Chondrocyte (in vitro differentiated cells): ENCODE results near the gene KRTAP12-1. TPM values are rescaled to one million over a fixed set of nuclear protein-coding genes. Genes with fewer than 3 reads are reported as not detected.
"Not testable (repeated sequence)": the region's sequence is repeated elsewhere in the genome, so short reads cannot be mapped to it uniquely, and the experiment has no call there.

Experiments
- DNase-seq: peaks from one replicate; pipeline ENCODE4 v3.0.0; 2021; ENCODE audit warnings: mixed read lengths, low spot score
- H3K27ac Mint-ChIP-seq: one replicate; pipeline ENCODE4 v1.8.0; 2021; ENCODE audit warnings: mild to moderate bottlenecking, moderate library complexity, mixed read lengths; ENCODE audit not compliant: unreplicated experiment
- H3K27me3 Mint-ChIP-seq: 2 replicates; pipeline ENCODE4 v1.8.0; 2021; ENCODE audit warnings: low read depth, mixed read lengths
- H3K36me3 Mint-ChIP-seq: 2 replicates; pipeline ENCODE4 v1.8.0; 2021; ENCODE audit warnings: low read depth, mixed read lengths
- H3K4me1 Mint-ChIP-seq: 2 replicates; pipeline ENCODE4 v1.8.0; 2021; ENCODE audit warnings: low read depth, mild to moderate bottlenecking, mixed read lengths
- H3K4me3 Mint-ChIP-seq: one replicate; pipeline ENCODE4 v1.8.0; 2021; ENCODE audit warnings: mild to moderate bottlenecking, moderate library complexity, mixed read lengths; ENCODE audit not compliant: unreplicated experiment
- H3K9me3 Mint-ChIP-seq: 2 replicates; pipeline ENCODE4 v1.8.0; 2021; ENCODE audit warnings: low read depth, mixed read lengths
- total RNA-seq: library from RNA; stranded (reverse); gene quantifications from 3 replicates; pipeline ENCODE4 v1.2.1, GENCODE V29; 2021
- TF ChIP-seq, protein P1 (sequence below): fragments of 200-600 bp; sonication (generic); IDR thresholded peaks from 2 replicates; pipeline ENCODE4 v1.5.0; 2021; ENCODE audit warnings: antibody characterized with exemption, mild to moderate bottlenecking, moderate library complexity

The KRTAP12-1 gene
- total RNA-seq, 1 donor from 2014 or later, result not detected

DNA sequence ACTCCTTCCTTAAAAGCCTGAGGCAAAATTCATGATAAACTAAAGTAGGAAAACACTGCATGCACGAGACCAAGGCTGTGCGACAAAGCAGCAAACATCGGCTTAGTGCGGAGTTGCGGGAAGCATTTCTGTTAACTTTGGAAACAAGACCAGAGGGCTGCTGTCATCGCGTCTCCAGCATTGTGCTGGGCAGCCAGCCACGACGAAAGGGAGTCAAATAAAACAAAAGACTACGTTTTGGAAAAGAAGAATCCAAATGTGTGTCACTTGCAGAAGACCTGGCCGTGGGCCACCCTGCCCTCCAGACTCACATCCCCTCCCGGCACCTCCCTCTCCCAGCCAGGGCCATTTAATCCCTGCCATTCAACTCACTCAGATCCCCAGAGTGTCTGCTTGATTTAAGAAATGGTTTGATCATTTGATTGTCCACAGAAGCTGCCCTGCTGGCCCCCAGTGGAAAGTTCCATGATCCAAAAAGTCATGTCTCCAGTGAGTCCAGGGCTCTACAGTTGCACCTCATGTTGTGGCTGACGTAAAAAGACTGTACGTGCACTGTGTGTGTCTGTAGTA, 38.1 kb downstream of the KRTAP12-1 start:
- H3K27me3 Mint-ChIP-seq, result peaks cover 36% of the 10 kb centered on the region
- H3K27ac Mint-ChIP-seq, result no peak overlapping the region
- no peak overlapping the region for H3K4me3 Mint-ChIP-seq
- DNase-seq, result no peak
- H3K9me3 Mint-ChIP-seq, result peaks cover 36% of the 10 kb centered on the region
- TF ChIP-seq, protein P1, sequence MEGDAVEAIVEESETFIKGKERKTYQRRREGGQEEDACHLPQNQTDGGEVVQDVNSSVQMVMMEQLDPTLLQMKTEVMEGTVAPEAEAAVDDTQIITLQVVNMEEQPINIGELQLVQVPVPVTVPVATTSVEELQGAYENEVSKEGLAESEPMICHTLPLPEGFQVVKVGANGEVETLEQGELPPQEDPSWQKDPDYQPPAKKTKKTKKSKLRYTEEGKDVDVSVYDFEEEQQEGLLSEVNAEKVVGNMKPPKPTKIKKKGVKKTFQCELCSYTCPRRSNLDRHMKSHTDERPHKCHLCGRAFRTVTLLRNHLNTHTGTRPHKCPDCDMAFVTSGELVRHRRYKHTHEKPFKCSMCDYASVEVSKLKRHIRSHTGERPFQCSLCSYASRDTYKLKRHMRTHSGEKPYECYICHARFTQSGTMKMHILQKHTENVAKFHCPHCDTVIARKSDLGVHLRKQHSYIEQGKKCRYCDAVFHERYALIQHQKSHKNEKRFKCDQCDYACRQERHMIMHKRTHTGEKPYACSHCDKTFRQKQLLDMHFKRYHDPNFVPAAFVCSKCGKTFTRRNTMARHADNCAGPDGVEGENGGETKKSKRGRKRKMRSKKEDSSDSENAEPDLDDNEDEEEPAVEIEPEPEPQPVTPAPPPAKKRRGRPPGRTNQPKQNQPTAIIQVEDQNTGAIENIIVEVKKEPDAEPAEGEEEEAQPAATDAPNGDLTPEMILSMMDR, result no peak
- peaks cover 6% of the 10 kb centered on the region for H3K36me3 Mint-ChIP-seq
- no peaks in the 10 kb centered on the region for H3K4me1 Mint-ChIP-seq

DNA sequence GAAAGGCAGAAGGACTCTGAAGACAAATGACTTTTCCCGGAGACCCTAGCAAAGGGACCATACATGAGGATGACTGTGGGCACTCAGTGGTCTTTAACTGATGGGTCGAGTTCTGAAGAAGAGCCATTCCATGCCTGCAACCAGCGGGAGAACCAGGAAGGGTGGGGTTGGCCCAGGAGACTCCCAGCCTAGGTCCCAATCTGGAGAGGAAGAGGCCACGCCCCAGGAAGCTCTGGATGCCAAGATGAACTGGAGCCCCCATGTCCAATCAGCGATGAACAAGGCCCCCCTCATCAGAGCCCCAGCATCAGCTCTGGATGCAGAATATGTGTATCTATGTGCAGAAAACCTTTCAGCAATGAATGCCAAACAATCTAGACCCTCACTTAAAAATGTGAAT, 41.2 kb downstream of the KRTAP12-1 start:
- TF ChIP-seq, protein P1, result no peak
- no peak for DNase-seq
- Mint-ChIP-seq H3K27ac (no peak overlapping the region), H3K27me3 (peaks cover 41% of the 10 kb centered on the region), H3K9me3 (peaks cover 36% of the 10 kb centered on the region), H3K4me3 (no peak overlapping the region), H3K4me1 (no peaks in the 10 kb centered on the region), H3K36me3 (peaks cover 4% of the 10 kb centered on the region)

DNA sequence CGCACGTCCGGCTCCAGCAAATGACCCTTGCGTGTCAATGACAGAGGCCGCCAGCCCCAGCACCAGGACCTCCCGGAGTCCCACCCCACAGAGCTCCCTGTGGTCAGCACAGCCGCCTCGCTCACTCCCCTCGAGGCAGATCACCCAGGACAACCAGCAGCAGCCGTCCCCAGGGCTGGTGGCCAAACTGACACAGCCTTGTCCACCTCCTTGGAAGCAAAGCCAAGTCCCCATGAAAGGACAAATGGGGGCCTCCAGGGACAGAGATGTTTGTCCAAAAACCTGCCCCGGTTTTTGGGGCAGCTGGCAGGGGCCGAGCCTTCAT, 42.7 kb downstream of the KRTAP12-1 start:
- Mint-ChIP-seq H3K4me1 (no peaks in the 10 kb centered on the region), H3K9me3 (peaks cover 31% of the 10 kb centered on the region), H3K27ac (no peak overlapping the region), H3K4me3 (no peak overlapping the region), H3K36me3 (no peaks in the 10 kb centered on the region), H3K27me3 (peaks cover 49% of the 10 kb centered on the region)
- TF ChIP-seq, protein P1, result no peak
- no peak for DNase-seq

DNA sequence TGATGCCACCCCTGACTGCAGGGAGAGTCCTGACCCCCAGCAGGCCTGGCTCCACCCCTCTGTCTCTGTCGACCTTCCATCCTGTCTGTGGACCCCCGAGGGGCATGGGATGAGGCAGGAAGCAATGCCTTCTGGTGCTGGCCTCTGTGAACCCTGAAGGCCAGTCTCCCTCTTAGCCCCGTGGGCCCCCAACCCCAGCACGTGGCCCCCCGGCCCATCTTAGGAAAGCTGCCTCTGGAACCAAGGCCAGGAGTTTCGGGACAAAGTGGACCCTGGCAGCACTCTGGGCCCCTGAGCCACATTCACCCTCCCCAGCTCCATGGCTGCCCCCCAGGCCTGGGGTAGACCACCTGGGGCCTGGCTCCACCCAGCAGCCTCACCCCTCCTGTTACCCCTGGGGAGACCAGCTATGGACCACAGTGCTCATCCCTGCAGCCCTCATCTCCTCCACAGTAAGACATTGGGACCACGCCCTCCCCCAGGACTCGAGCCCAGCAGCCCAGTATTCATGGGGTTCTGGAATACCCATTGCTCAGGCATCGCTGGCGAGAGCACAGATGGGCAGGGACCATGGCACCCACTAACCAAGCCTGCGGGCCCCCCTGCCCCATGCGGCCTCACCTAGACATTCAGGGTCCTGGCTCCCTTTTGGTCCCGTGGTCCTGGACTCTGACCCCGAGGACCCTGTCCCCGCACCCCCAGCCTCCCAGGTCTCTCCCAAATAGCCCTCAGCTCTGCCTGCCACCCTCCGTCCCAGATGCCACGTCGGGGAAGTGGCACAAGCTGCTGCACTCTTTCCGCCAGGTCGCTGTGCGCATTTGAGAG, 43.2 kb downstream of the KRTAP12-1 start:
- H3K36me3 Mint-ChIP-seq, H3K4me1 Mint-ChIP-seq, H3K4me3 Mint-ChIP-seq, DNase-seq, H3K27ac Mint-ChIP-seq: not testable (repeated sequence)
- peaks cover 26% of the 10 kb centered on the region for H3K9me3 Mint-ChIP-seq
- H3K27me3 Mint-ChIP-seq, result peaks cover 52% of the 10 kb centered on the region

DNA sequence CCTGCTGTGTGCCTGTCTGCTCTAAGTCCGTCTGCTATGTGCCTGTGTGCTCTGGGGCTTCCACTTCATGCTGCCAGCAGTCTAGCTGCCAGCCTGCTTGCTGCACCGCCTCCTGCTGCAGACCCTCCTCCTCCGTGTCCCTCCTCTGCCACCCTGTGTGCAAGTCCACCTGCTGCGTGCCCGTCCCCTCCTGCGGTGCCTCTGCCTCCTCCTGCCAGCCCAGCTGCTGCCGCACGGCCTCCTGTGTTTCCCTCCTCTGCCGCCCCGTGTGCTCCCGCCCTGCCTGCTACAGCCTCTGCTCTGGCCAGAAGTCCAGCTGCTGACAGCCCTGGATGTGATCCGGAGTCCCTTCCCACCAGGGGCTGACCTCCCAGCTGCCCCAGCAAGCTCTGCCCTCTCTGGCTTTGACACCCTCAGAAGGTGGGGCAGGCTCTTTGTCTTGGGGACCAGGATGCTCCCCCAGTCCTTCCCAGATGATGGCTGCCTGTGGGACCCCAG, 44.1 kb downstream of the KRTAP12-1 start:
- peaks cover 26% of the 10 kb centered on the region for H3K9me3 Mint-ChIP-seq
- peaks cover 54% of the 10 kb centered on the region for H3K27me3 Mint-ChIP-seq
- H3K4me1 Mint-ChIP-seq, H3K27ac Mint-ChIP-seq, H3K36me3 Mint-ChIP-seq, H3K4me3 Mint-ChIP-seq, DNase-seq: not testable (repeated sequence)

DNA sequence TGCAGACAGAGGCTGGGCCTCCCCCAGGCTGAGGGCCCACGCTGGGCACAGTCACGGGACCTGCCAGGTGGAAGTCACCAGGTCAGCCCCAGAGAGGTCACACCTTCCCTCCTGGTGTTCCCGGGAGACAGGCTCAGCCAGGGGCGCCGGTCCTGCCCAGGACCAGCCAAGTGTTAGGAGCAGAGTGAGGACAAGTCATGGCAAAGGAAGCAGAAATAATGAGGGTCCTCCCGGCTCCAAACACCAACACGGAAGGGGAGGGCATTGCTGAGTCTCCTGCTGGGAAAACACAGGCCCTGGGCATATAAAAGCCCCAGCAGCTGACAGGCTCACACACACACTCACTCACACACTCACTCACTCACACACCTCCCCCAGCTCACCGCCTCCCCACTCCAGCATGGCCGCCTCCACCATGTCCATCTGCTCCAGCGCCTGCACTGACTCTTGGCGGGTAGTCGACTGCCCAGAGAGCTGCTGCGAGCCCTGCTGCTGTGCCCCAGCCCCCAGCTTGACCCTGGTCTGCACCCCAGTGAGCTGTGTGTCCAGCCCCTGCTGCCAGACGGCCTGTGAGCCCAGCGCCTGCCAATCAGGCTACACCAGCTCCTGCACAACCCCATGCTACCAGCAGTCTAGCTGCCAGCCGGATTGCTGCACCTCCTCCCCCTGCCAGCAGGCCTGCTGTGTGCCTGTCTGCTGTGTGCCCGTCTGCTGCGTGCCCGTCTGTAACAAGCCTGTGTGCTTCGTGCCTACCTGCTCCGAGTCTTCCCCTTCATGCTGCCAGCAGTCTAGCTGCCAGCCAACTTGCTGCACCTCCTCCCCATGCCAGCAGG, 44.7 kb downstream of the KRTAP12-1 start, which contains the start of gene KRTAP10-10:
TSS of gene KRTAP10-10 (plus strand) at position 339 of the 833 bp plus-strand sequence. CDS start at position 401, 62 bp downstream.
- Mint-ChIP-seq H3K9me3 (peaks cover 28% of the 10 kb centered on the region), H3K4me3 (no peak within 1 kb of the TSS), H3K27ac (no peak within 1 kb of the TSS), H3K27me3 (peaks cover 53% of the 10 kb centered on the region), H3K36me3 (no peaks in the 10 kb centered on the region), H3K4me1 (no peaks in the 10 kb centered on the region)
- TF ChIP-seq, protein P1, result no peak
- DNase-seq, result no peak
